Measurements from ENCODE around the gene GDPD5.

The GDPD5 gene

GRCh38 chr11:75510004-75510722, 15.6 kb downstream of the GDPD5 start (continued):
- no peak for TF ChIP-seq POU6F1 (CRISPR knock-in tag; IDR thresholded peaks at IDR 0.05; ENCODE audit: borderline replicate concordance, low read depth)
- no peak for TF ChIP-seq OSR1 (CRISPR knock-in tag; IDR thresholded peaks at IDR 0.05)
- TF ChIP-seq ZNF565 (CRISPR knock-in tag; conservative IDR thresholded peaks at IDR 0.05; ENCODE audit: low read depth), result no peak
- TF ChIP-seq RARB (CRISPR knock-in tag; IDR thresholded peaks at IDR 0.05), result no peak
- TF ChIP-seq SNAI2 (CRISPR knock-in tag; IDR thresholded peaks at IDR 0.05), result no peak
- TF ChIP-seq ARNTL (CRISPR knock-in tag; IDR thresholded peaks at IDR 0.05; ENCODE audit: borderline replicate concordance, low read depth), result no peak

GRCh38 chr11:75509020-75509720, 16.6 kb downstream of the GDPD5 start:
- no peak for TF ChIP-seq PATZ1 (CRISPR knock-in tag; IDR thresholded peaks at IDR 0.05; ENCODE audit: borderline replicate concordance)
- ATAC-seq, result peak; percentile 49; the same call in 1 of the 3 replicates

- no peak for ATAC-seq
- TF ChIP-seq ARNTL (CRISPR knock-in tag; IDR thresholded peaks at IDR 0.05; ENCODE audit: borderline replicate concordance, low read depth) (no peak), TCF4 (CRISPR knock-in tag; IDR thresholded peaks at IDR 0.05; ENCODE audit: borderline replicate concordance) (no peak), ZFP3 (CRISPR knock-in tag; IDR thresholded peaks at IDR 0.05) (no peak), GLIS3 (CRISPR knock-in tag; IDR thresholded peaks at IDR 0.05) (no peak), ZC3H10 (CRISPR knock-in tag; IDR thresholded peaks at IDR 0.05) (no peak)
Measured at GRCh38 chr11:75508051-75508561, 17.6 kb downstream of the GDPD5 start.

GRCh38 chr11:75507571-75507970, 18.2 kb downstream of the GDPD5 start:
- no peak for TF ChIP-seq TOX (CRISPR knock-in tag; IDR thresholded peaks at IDR 0.05; ENCODE audit: borderline replicate concordance)
- no peak for TF ChIP-seq CREB5 (CRISPR knock-in tag; IDR thresholded peaks at IDR 0.05; ENCODE audit: low read depth)
- no peak for TF ChIP-seq PATZ1 (CRISPR knock-in tag; IDR thresholded peaks at IDR 0.05; ENCODE audit: borderline replicate concordance)
- no peak for TF ChIP-seq ARNTL (CRISPR knock-in tag; IDR thresholded peaks at IDR 0.05; ENCODE audit: borderline replicate concordance, low read depth)
- TF ChIP-seq OSR1 (CRISPR knock-in tag; IDR thresholded peaks at IDR 0.05), result no peak
- no peak for TF ChIP-seq TCF4 (CRISPR knock-in tag; IDR thresholded peaks at IDR 0.05; ENCODE audit: borderline replicate concordance)
- no peak for TF ChIP-seq TSHZ2 (CRISPR knock-in tag; IDR thresholded peaks at IDR 0.05)
- no peak for TF ChIP-seq ZFP3 (CRISPR knock-in tag; IDR thresholded peaks at IDR 0.05)
- no peak for TF ChIP-seq ZFP30 (CRISPR knock-in tag; IDR thresholded peaks at IDR 0.05)
- TF ChIP-seq BACH2 (CRISPR knock-in tag; IDR thresholded peaks at IDR 0.05; ENCODE audit: borderline replicate concordance), result no peak
- no peak for TF ChIP-seq SNAI2 (CRISPR knock-in tag; IDR thresholded peaks at IDR 0.05)
- no peak for TF ChIP-seq ISL1 (CRISPR knock-in tag; IDR thresholded peaks at IDR 0.05)
- no peak for TF ChIP-seq PPARA (CRISPR knock-in tag; IDR thresholded peaks at IDR 0.05; ENCODE audit: borderline replicate concordance)
- no peak for ATAC-seq
